ENCODE measurements around the gene PRR23E.

The PRR23E gene

DNA sequence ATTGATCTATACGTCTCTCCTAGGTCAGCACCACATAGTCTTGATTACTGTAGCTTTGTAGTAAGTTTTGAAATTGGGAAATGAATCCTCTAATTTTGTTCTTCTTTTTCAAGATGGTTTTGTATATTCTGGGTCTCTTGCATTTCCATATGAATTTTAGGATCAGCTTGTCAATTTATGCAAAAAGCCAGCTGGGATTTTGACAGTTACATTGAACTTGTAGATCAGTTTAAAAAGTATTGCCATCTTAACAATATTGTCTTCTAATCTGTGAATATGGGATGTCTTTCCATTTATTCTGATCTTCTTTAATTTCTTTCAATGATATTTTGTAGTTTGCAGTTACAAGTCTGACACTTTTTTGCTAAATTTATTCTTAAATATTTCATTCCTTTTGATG is 5.6 kb upstream of the PRR23E start:
- H4K5ac ChIP-seq (ENCODE audit: low read length) = no peak overlapping the region
- no peak overlapping the region for H3K4me2 ChIP-seq (ENCODE audit: low read length)
- no peak for DNase-seq
- no peak overlapping the region for H2BK120ac ChIP-seq (ENCODE audit: low read depth, low read length)
- no peaks in the 10 kb centered on the region for H3K79me2 ChIP-seq (ENCODE audit: control insufficient read depth, insufficient read depth, low read length)
- H3K79me1 ChIP-seq (ENCODE audit: low read length) = no peaks in the 10 kb centered on the region
- no peaks in the 10 kb centered on the region for H3K27me3 ChIP-seq (ENCODE audit: insufficient read depth, low read length, poor library complexity)
- no peak overlapping the region for H3K23ac ChIP-seq (ENCODE audit: low read length)
- no peak overlapping the region for H3K18ac ChIP-seq (ENCODE audit: low read length)
- no peak overlapping the region for H4K8ac ChIP-seq (ENCODE audit: low read depth, low read length)
- no peaks in the 10 kb centered on the region for H3K4me1 ChIP-seq (ENCODE audit: control insufficient read depth, low read depth, low read length)
- H3K9ac ChIP-seq (ENCODE audit: low read length) = no peak overlapping the region
- H3K36me3 ChIP-seq (ENCODE audit: control insufficient read depth, insufficient read depth, low read length) = no peaks in the 10 kb centered on the region
- no peak overlapping the region for H3K56ac ChIP-seq (ENCODE audit: low read length)
- no peak overlapping the region for H2BK15ac ChIP-seq (replicated peaks; ENCODE audit: low read depth)
- no peak overlapping the region for H3K4me3 ChIP-seq (ENCODE audit: low read length)
- H3K4ac ChIP-seq (ENCODE audit: low read depth, low read length) = no peak overlapping the region
- no peak overlapping the region for H2BK5ac ChIP-seq (ENCODE audit: low read length)
- no peak overlapping the region for H3K27ac ChIP-seq (ENCODE audit: low read depth, low read length)
- no CpG with 5 or more reads among the region's 1 CpG for WGBS (ENCODE audit: extremely low coverage, insufficient coverage, low lambda C conversion rate)
- H2AK5ac ChIP-seq (ENCODE audit: low read length) = no peak overlapping the region

DNA sequence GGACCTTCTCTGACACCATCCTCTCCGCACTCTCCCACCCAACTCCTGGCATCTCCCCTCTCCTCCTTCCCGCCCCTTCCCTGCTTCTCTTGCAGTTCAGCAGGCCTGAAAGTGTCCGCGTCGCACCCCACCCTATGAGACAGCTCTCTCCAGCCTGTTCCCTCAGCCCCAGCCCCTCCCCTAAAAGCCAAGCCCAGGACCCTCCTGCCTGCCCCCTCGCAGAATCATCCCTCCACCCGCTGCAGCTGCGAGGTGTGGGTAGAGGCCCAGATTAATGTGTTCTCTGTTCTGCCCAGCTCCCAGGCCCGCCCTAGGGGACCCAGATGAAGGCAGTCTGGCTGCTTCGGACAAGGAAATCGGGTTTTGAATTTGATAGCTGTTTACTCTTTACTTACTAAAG is 410 bp downstream of the PRR23E start:
- no peak overlapping the region for H2BK5ac ChIP-seq (ENCODE audit: low read length)
- no peak overlapping the region for H3K27ac ChIP-seq (ENCODE audit: low read depth, low read length)
- no peaks in the 10 kb centered on the region for H3K36me3 ChIP-seq (ENCODE audit: control insufficient read depth, insufficient read depth, low read length)
- no peak overlapping the region for H3K4me3 ChIP-seq (ENCODE audit: low read length)
- no peaks in the 10 kb centered on the region for H3K79me1 ChIP-seq (ENCODE audit: low read length)
- H3K4me2 ChIP-seq (ENCODE audit: low read length) = no peak overlapping the region
- H3K4ac ChIP-seq (ENCODE audit: low read depth, low read length) = no peak overlapping the region
- no peaks in the 10 kb centered on the region for H3K27me3 ChIP-seq (ENCODE audit: insufficient read depth, low read length, poor library complexity)
- no peak overlapping the region for H2BK15ac ChIP-seq (replicated peaks; ENCODE audit: low read depth)
- H4K5ac ChIP-seq (ENCODE audit: low read length) = no peak overlapping the region
- no peak overlapping the region for H2BK120ac ChIP-seq (ENCODE audit: low read depth, low read length)
- H3K79me2 ChIP-seq (ENCODE audit: control insufficient read depth, insufficient read depth, low read length) = no peaks in the 10 kb centered on the region
- H3K4me1 ChIP-seq (ENCODE audit: control insufficient read depth, low read depth, low read length) = no peaks in the 10 kb centered on the region
- no peak overlapping the region for H2AK5ac ChIP-seq (ENCODE audit: low read length)
- WGBS (ENCODE audit: extremely low coverage, insufficient coverage, low lambda C conversion rate) = no CpG with 5 or more reads among the region's 11 CpGs
- H3K56ac ChIP-seq (ENCODE audit: low read length) = no peak overlapping the region
- no peak overlapping the region for H3K23ac ChIP-seq (ENCODE audit: low read length)
- no peak for DNase-seq
- H3K18ac ChIP-seq (ENCODE audit: low read length) = no peak overlapping the region
- H4K8ac ChIP-seq (ENCODE audit: low read depth, low read length) = no peak overlapping the region
- H3K9ac ChIP-seq (ENCODE audit: low read length) = no peak overlapping the region

DNA sequence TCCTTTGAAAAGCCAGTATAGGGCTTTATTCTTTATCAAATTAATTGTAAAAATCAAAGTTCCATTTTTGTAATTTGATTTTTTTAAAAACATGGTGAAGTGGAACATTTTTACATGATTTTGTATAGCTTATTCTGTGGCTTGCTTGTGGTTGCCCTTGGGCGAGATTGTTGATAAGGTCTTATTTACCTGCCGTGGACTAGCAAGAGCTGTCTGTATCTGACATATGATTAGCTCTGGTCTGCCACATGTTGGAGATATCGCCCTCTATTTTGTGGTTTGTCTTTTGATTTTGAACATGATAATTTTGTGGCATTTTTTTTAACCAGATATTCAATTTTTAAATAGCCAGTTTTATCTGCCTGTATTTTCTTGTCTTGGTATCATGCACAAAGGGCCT is 844 bp downstream of the PRR23E start:
- WGBS (ENCODE audit: extremely low coverage, insufficient coverage, low lambda C conversion rate) = no CpG with 5 or more reads among the region's 3 CpGs
- Histone ChIP-seq H3K56ac (ENCODE audit: low read length) (no peak overlapping the region), H4K5ac (ENCODE audit: low read length) (no peak overlapping the region), H2BK15ac (replicated peaks; ENCODE audit: low read depth) (no peak overlapping the region), H3K4me1 (ENCODE audit: control insufficient read depth, low read depth, low read length) (no peaks in the 10 kb centered on the region), H3K9ac (ENCODE audit: low read length) (no peak overlapping the region), H2BK5ac (ENCODE audit: low read length) (no peak overlapping the region), H4K8ac (ENCODE audit: low read depth, low read length) (no peak overlapping the region), H3K27ac (ENCODE audit: low read depth, low read length) (no peak overlapping the region), H2AK5ac (ENCODE audit: low read length) (no peak overlapping the region), H3K36me3 (ENCODE audit: control insufficient read depth, insufficient read depth, low read length) (no peaks in the 10 kb centered on the region), H3K4me2 (ENCODE audit: low read length) (no peak overlapping the region), H2BK120ac (ENCODE audit: low read depth, low read length) (no peak overlapping the region), H3K27me3 (ENCODE audit: insufficient read depth, low read length, poor library complexity) (no peaks in the 10 kb centered on the region), H3K79me2 (ENCODE audit: control insufficient read depth, insufficient read depth, low read length) (no peaks in the 10 kb centered on the region), H3K4ac (ENCODE audit: low read depth, low read length) (no peak overlapping the region), H3K79me1 (ENCODE audit: low read length) (no peaks in the 10 kb centered on the region), H3K23ac (ENCODE audit: low read length) (no peak overlapping the region), H3K4me3 (ENCODE audit: low read length) (no peak overlapping the region), H3K18ac (ENCODE audit: low read length) (no peak overlapping the region)
- DNase-seq = no peak

DNA sequence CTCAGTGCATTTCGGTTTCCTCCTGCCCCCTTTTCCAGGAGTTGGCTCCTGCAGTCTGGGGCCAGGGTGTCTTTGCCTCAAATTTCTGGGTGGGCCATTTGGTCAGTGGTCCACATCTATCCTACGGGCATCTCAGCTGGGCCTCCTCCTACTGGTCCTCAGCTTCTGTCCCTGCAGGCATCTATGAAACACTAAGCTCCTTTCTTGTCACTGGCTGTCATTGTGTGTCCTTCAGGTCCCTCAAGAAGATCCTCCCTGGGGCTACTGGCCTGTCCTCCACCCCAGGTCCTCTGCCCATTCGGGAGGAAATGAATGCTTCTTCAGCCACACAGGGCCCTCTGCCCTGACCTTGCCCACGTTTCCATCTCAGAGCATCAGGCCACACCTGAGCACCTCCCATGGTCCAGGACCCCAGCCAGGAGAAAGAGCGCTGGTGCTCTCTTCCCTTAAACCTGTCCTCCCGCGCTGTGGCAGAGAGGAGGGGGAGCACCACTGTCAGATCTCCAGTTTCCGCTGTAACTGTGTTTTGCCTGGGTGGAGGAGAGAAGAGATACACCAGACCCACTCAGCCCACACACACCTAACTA is 1.8 kb downstream of the PRR23E start:
- H2BK15ac ChIP-seq (replicated peaks; ENCODE audit: low read depth) = no peak overlapping the region
- H3K4me3 ChIP-seq (ENCODE audit: low read length) = no peak overlapping the region
- H4K8ac ChIP-seq (ENCODE audit: low read depth, low read length) = no peak overlapping the region
- no peak overlapping the region for H3K27ac ChIP-seq (ENCODE audit: low read depth, low read length)
- no peaks in the 10 kb centered on the region for H3K36me3 ChIP-seq (ENCODE audit: control insufficient read depth, insufficient read depth, low read length)
- H3K56ac ChIP-seq (ENCODE audit: low read length) = no peak overlapping the region
- no peaks in the 10 kb centered on the region for H3K79me2 ChIP-seq (ENCODE audit: control insufficient read depth, insufficient read depth, low read length)
- no peaks in the 10 kb centered on the region for H3K79me1 ChIP-seq (ENCODE audit: low read length)
- H3K4me1 ChIP-seq (ENCODE audit: control insufficient read depth, low read depth, low read length) = no peaks in the 10 kb centered on the region
- no peak overlapping the region for H3K18ac ChIP-seq (ENCODE audit: low read length)
- no CpG with 5 or more reads among the region's 8 CpGs for WGBS (ENCODE audit: extremely low coverage, insufficient coverage, low lambda C conversion rate)
- H3K4ac ChIP-seq (ENCODE audit: low read depth, low read length) = no peak overlapping the region
- H2BK5ac ChIP-seq (ENCODE audit: low read length) = no peak overlapping the region
- no peak overlapping the region for H4K5ac ChIP-seq (ENCODE audit: low read length)
- DNase-seq = no peak
- H2BK120ac ChIP-seq (ENCODE audit: low read depth, low read length) = no peak overlapping the region
- H2AK5ac ChIP-seq (ENCODE audit: low read length) = no peak overlapping the region
- H3K27me3 ChIP-seq (ENCODE audit: insufficient read depth, low read length, poor library complexity) = no peaks in the 10 kb centered on the region
- no peak overlapping the region for H3K23ac ChIP-seq (ENCODE audit: low read length)
- H3K9ac ChIP-seq (ENCODE audit: low read length) = no peak overlapping the region
- H3K4me2 ChIP-seq (ENCODE audit: low read length) = no peak overlapping the region

DNA sequence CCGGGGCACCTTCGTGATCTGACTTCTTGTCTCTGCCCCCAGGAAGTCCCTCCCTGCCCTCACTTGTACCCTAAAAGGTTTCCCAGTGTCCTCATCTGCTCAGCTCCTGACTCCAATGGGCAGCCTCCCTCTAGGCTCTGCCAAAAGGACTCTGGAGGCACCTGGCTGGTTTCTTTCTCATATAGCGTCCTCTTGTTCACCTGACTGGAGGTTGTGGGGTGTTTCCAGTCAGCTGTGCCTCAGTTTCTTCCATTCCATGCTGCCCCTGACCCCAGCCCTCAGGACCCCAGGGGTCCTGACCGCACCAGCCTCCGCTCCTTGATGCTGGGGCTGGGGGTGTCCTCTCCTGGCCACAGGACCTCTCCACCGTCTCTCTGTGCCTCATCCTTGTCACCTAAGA is 2.5 kb downstream of the PRR23E start:
- Histone ChIP-seq H2BK5ac (ENCODE audit: low read length) (no peak overlapping the region), H4K5ac (ENCODE audit: low read length) (no peak overlapping the region), H3K23ac (ENCODE audit: low read length) (no peak overlapping the region), H2BK120ac (ENCODE audit: low read depth, low read length) (no peak overlapping the region), H3K36me3 (ENCODE audit: control insufficient read depth, insufficient read depth, low read length) (no peaks in the 10 kb centered on the region), H3K9ac (ENCODE audit: low read length) (no peak overlapping the region), H3K4me2 (ENCODE audit: low read length) (no peak overlapping the region), H3K18ac (ENCODE audit: low read length) (no peak overlapping the region), H3K79me1 (ENCODE audit: low read length) (no peaks in the 10 kb centered on the region), H3K4me3 (ENCODE audit: low read length) (no peak overlapping the region), H3K27ac (ENCODE audit: low read depth, low read length) (no peak overlapping the region), H3K27me3 (ENCODE audit: insufficient read depth, low read length, poor library complexity) (no peaks in the 10 kb centered on the region), H3K79me2 (ENCODE audit: control insufficient read depth, insufficient read depth, low read length) (no peaks in the 10 kb centered on the region), H3K4me1 (ENCODE audit: control insufficient read depth, low read depth, low read length) (no peaks in the 10 kb centered on the region), H4K8ac (ENCODE audit: low read depth, low read length) (no peak overlapping the region), H2AK5ac (ENCODE audit: low read length) (no peak overlapping the region), H3K4ac (ENCODE audit: low read depth, low read length) (no peak overlapping the region), H3K56ac (ENCODE audit: low read length) (no peak overlapping the region), H2BK15ac (replicated peaks; ENCODE audit: low read depth) (no peak overlapping the region)
- DNase-seq = no peak
- WGBS (ENCODE audit: extremely low coverage, insufficient coverage, low lambda C conversion rate) = no CpG with 5 or more reads among the region's 6 CpGs

DNA sequence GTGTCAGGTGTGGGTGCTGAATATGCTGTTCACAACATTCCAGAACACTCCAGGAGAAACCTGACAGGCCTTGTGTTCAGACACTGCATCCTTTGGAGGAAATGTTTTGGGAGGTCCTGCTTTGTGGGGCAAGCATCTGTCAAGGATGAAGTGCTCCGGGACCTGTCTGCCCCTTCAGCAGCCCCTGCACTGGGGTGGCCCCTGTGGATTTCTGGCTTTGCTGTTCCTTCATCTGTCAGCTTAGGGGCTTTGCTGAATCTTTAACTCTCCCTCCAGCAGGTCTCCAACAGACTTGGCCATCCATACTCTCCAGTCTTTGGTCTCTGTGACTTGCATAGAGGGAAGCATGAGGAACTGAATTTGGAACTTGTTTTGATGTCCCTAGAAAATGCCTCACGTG is 3.1 kb downstream of the PRR23E start:
- Histone ChIP-seq H3K27ac (ENCODE audit: low read depth, low read length) (no peak overlapping the region), H2AK5ac (ENCODE audit: low read length) (no peak overlapping the region), H3K36me3 (ENCODE audit: control insufficient read depth, insufficient read depth, low read length) (no peaks in the 10 kb centered on the region), H2BK5ac (ENCODE audit: low read length) (no peak overlapping the region), H3K4me1 (ENCODE audit: control insufficient read depth, low read depth, low read length) (no peaks in the 10 kb centered on the region), H3K18ac (ENCODE audit: low read length) (no peak overlapping the region), H4K5ac (ENCODE audit: low read length) (no peak overlapping the region), H3K79me1 (ENCODE audit: low read length) (no peaks in the 10 kb centered on the region), H3K79me2 (ENCODE audit: control insufficient read depth, insufficient read depth, low read length) (no peaks in the 10 kb centered on the region), H4K8ac (ENCODE audit: low read depth, low read length) (no peak overlapping the region), H3K4me2 (ENCODE audit: low read length) (no peak overlapping the region), H3K27me3 (ENCODE audit: insufficient read depth, low read length, poor library complexity) (no peaks in the 10 kb centered on the region), H2BK120ac (ENCODE audit: low read depth, low read length) (no peak overlapping the region), H3K9ac (ENCODE audit: low read length) (no peak overlapping the region), H3K56ac (ENCODE audit: low read length) (no peak overlapping the region), H3K4me3 (ENCODE audit: low read length) (no peak overlapping the region), H3K23ac (ENCODE audit: low read length) (no peak overlapping the region), H3K4ac (ENCODE audit: low read depth, low read length) (no peak overlapping the region), H2BK15ac (replicated peaks; ENCODE audit: low read depth) (no peak overlapping the region)
- WGBS (ENCODE audit: extremely low coverage, insufficient coverage, low lambda C conversion rate) = no CpG with 5 or more reads among the region's 2 CpGs
- no peak for DNase-seq

All from mesendoderm (in vitro differentiated cells).